RWPE1 (cell line): Measurements from ENCODE around the gene PPP3R2.

Source experiments
- CTCF ChIA-PET: fragments of 350-600 bp; sonication (Branson Sonifier 250); formaldehyde crosslinking; extraction: SDS; loops from one replicate; lab custom pipeline; 2021; lab: Yijun Ruan, JAX
- POLR2A ChIA-PET: fragments of 400-600 bp; formaldehyde crosslinking; extraction: SDS; loops from one replicate; lab custom pipeline; 2020; ENCODE audit warnings: antibody characterized with exemption; ENCODE audit not compliant: low non-redundant PET; lab: Yijun Ruan, JAX
- DNase-seq: peaks from one replicate; pipeline ENCODE4 v3.0.0; 2012; ENCODE audit warnings: low spot score
- H3K27ac ChIP-seq: fragments of 450-650 bp; 2 replicates; pipeline ENCODE4 v1.5.1; 2017
- CTCF ChIP-seq: fragments of 450-650 bp; conservative IDR thresholded peaks from 2 replicates; pipeline ENCODE4 v1.5.1; 2017; ENCODE audit warnings: low read depth, mild to moderate bottlenecking

Gene PPP3R2

GRCh38 chr9:101618698-101619097, 23.9 kb upstream of the PPP3R2 start:
- no peak for TF ChIP-seq CTCF
- no peak for DNase-seq
- ChIA-PET POLR2A (no interaction called here), CTCF (interaction anchor here (0.6 kb wide), 1 partner anchor 196 kb away, joined by 8 read pairs; no protein-coding TSS in a partner anchor)
- no peak overlapping the region for H3K27ac ChIP-seq

GRCh38 chr9:101605547-101605946, 10.8 kb upstream of the PPP3R2 start:
- no peak overlapping the region for H3K27ac ChIP-seq
- DNase-seq: no peak
- CTCF ChIA-PET: no interaction called here
- POLR2A ChIA-PET: no interaction called here
- no peak for TF ChIP-seq CTCF

GRCh38 chr9:101604296-101604695, 9.5 kb upstream of the PPP3R2 start:
- TF ChIP-seq CTCF: no peak
- ChIA-PET CTCF (no interaction called here), POLR2A (no interaction called here)
- DNase-seq: no peak
- H3K27ac ChIP-seq: no peak overlapping the region

- peak; percentile 76 for DNase-seq
- ChIA-PET POLR2A (no interaction called here), CTCF (interaction anchor here (0.6 kb wide), 1 partner anchor 39 kb away, joined by 5 read pairs; no protein-coding TSS in a partner anchor)
- TF ChIP-seq CTCF: peak; percentile 90
- no peak overlapping the region for H3K27ac ChIP-seq
Measured at GRCh38 chr9:101601904-101602765, 7.4 kb upstream of the PPP3R2 start.

- H3K27ac ChIP-seq: no peak overlapping the region
- ChIA-PET CTCF (no interaction called here), POLR2A (no interaction called here)
- TF ChIP-seq CTCF: no peak
- DNase-seq: no peak
Measured at GRCh38 chr9:101593345-101593744, 1.4 kb downstream of the PPP3R2 start.

GRCh38 chr9:101592788-101593187, 2.0 kb downstream of the PPP3R2 start:
- no peak overlapping the region for H3K27ac ChIP-seq
- CTCF ChIA-PET: interaction anchor here (0.7 kb wide), 1 partner anchor 1384 kb away, joined by 3 read pairs; no protein-coding TSS in a partner anchor
- no peak for TF ChIP-seq CTCF
- POLR2A ChIA-PET: no interaction called here
- no peak for DNase-seq
